HEK293T (cell line): Measurements from ENCODE around the gene CRIM1.

Experiments
- ARNT ChIP-seq: fragments of 450-650 bp; IDR thresholded peaks from 2 replicates; pipeline ENCODE4 v1.6.1; 2017; ENCODE audit warnings: mild to moderate bottlenecking
- BHLHE40 ChIP-seq: fragments of 450-650 bp; IDR thresholded peaks from 2 replicates; pipeline ENCODE4 v1.6.1; 2016; ENCODE audit warnings: mild to moderate bottlenecking, moderate library complexity, borderline replicate concordance
- ELF4 ChIP-seq: fragments of 450-650 bp; IDR thresholded peaks from 2 replicates; pipeline ENCODE4 v1.6.1; 2017; ENCODE audit warnings: antibody characterized with exemption
- FOXK2 ChIP-seq: fragments of 450-650 bp; IDR thresholded peaks from 2 replicates; pipeline ENCODE4 v1.6.1; 2016; ENCODE audit warnings: mild to moderate bottlenecking
- HDGF ChIP-seq: fragments of 450-650 bp; IDR thresholded peaks from 2 replicates; pipeline ENCODE4 v1.6.1; 2017; ENCODE audit warnings: antibody characterized with exemption, borderline replicate concordance
- LEF1 ChIP-seq: fragments of 450-650 bp; IDR thresholded peaks from 2 replicates; pipeline ENCODE4 v1.6.1; 2017; ENCODE audit warnings: mild to moderate bottlenecking, borderline replicate concordance
- SP1 ChIP-seq: fragments of 450-650 bp; IDR thresholded peaks from 2 replicates; pipeline ENCODE4 v1.6.1; 2017
- SUZ12 ChIP-seq: fragments of 450-650 bp; IDR thresholded peaks from 2 replicates; pipeline ENCODE4 v1.6.1; 2016; ENCODE audit warnings: mild to moderate bottlenecking
- ZNF384 ChIP-seq: fragments of 450-650 bp; IDR thresholded peaks from 2 replicates; pipeline ENCODE4 v1.6.1; 2016
- TF ChIP-seq, protein P1 (sequence below): fragments of 450-650 bp; IDR thresholded peaks from 2 replicates; pipeline ENCODE4 v1.6.1; 2016

DNA sequence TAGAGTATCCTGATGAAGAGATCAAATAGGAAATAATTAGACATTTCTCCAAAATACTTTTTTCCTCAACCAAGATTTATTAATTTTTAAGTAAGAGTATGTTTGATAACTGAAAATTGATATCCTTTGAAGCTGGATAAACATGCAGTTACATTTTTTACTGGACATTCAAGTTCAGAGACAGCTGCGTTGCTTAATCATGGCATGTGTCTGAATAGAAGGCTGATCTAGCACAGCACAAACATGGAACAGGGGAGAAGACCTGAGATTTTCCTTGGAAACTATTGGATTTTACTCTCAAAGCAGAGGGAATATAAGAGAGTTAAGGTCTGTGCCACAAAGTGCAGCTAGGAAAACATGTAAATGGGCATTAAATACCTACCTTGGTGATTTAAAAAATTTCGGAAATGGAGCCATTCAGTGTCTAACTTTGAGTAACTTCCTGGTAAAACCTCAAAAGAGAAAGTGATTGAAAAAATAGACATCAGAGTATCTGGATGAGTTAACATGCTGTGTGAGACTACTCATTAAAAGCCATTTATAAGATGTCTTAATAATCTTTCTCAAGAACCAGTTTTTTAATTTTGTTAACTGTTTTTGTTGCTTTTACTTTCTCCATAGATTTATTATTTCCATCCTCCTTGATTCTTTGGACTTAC is 31.8 kb downstream of the CRIM1 start:
- TF ChIP-seq SP1 (no peak), BHLHE40 (no peak), FOXK2 (no peak), HDGF (no peak), ARNT (no peak), LEF1 (no peak), SUZ12 (no peak), ZNF384 (no peak), ELF4 (no peak)
- TF ChIP-seq, protein P1, sequence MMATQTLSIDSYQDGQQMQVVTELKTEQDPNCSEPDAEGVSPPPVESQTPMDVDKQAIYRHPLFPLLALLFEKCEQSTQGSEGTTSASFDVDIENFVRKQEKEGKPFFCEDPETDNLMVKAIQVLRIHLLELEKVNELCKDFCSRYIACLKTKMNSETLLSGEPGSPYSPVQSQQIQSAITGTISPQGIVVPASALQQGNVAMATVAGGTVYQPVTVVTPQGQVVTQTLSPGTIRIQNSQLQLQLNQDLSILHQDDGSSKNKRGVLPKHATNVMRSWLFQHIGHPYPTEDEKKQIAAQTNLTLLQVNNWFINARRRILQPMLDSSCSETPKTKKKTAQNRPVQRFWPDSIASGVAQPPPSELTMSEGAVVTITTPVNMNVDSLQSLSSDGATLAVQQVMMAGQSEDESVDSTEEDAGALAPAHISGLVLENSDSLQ = no peak
